NCI-H82 treated with DMSO at 0.1 percent for 48 hours (cell line): ENCODE measurements around the gene EGFLAM.
A peak's percentile ranks its signal among the peaks of the same experiment; 100 is the strongest.

ENCODE experiments used
- DNase-seq: peaks from one replicate; lab custom pipeline; 2025; ENCODE audit not compliant: unreplicated experiment; lab: John Stamatoyannopoulos, UW

The EGFLAM gene

DNA sequence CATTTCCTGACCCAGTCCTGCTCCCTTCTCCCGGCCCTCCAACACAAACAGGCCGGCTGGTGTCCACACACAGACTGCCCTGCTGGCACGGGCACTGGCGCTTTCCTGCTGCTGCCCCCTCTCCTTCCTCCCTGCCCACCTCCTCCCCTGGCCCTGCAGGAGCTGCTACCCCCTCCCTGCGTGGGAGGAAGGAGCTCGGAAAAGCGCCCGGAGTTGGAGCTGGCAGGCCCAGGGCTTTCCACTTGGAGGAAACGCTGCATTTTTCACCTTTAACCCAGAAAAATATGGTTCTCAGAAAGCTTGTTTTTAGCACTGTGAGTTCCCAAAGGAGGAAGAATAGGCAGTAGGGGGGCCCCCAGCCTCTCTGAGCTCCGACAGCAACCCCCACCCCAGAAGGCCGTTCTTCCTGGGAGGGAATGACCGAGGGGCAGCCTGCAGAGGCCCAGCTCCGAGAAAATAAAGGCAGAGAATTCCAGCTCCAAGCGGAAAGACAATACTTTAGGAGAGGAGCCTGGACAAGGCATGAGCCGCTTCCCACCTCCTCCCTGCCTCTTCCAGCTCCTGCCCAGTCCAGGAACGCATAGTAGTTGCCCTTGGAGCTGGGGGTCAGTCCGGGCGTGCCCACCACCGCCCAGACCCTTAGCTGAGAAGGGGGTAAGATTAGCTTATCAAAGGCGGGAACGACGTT lies 209.1 kb downstream of the EGFLAM start:
- DNase-seq = no peak

GRCh38 chr5:38468202-38468673 lies 209.9 kb downstream of the EGFLAM start:
- DNase-seq = no peak

DNA sequence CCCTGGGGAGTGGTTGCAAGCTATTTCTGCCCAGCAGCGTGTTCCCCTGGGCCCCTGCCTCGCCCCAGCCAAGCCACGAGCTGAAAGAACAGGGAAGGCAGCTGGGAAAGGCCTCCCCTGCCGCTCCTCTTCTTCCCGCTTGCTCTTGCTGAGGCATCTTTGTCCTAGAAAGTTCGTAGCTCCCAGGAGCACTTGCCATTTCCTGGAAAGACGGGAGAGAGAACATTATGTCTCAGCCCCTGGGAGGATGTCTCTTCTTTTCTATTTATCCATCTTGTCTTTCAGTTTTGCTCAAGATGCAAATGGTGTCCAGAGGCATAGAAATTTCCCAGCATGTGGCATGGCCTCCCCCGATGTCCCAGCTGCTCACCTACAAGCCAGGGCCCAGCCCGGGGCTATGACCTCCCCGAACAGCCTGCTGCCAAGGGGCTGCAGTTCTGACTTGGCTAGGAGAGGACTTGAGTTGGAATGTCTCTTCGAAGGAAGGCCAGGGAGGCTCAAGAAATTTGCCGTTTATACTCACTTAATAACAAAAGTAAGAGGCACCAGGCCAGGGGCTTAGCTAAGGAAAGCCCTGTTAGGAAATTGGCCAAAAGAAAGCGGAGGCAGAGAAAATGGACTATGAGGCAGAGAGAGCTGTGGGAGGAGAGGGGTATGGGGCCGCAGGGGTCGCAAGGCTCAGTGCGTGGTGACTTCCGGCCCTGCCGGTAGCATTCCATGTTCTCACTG lies 210.8 kb downstream of the EGFLAM start:
- no peak for DNase-seq

DNA sequence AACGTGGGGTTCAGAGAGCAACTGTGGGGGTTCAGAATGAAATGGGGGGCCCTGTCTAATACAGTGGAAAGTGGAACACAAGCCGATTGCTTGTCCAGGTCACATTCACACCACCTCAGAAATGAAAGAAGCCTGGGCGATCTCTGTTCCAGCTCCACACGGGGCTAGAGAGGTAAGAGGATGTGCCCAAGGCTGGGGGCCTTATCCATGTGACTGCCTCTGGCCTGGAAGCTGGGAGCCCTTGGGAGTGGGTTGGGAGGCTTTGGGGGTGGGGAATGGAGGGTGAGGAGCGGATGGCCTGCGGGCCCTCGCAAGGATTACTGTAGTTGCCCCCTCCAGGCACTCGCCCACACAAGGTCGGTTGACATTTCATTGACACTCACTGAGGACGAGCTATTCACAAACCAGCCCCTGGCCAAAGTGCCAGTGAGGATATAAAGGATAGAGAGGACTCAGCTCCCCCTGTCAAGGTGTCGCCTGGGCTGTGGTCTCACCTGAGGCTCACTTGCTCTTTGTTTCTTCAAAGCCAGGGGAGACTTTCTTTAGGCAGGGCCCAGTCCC lies 211.4 kb downstream of the EGFLAM start:
- DNase-seq = no peak

GRCh38 chr5:38471709-38472108 lies 213.3 kb downstream of the EGFLAM start:
- DNase-seq = no peak

- DNase-seq = no peak
Observed at GRCh38 chr5:38472541-38472940, 214.2 kb downstream of the EGFLAM start.

DNA sequence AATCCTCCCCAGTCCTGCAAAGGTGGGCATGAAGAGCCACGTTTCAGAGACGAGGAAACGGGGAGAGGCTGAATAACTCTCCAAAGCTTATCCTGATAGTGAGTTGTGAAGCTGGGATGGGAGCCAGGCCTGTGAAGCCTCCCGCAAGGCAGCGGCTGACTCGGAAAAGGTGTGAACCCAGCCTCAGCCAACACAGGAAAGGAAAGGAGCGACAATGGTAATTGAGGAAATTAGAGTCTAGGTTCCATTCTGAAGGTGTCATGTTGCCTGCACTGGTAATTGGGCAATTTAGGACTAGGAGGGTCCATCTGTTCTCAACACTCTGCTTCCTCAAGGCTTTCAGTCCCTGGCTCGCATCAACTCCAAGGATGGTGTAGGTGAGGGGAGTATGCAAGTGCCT lies 214.6 kb downstream of the EGFLAM start:
- DNase-seq = no peak

- no peak for DNase-seq
Observed at GRCh38 chr5:38478166-38478565, 219.8 kb downstream of the EGFLAM start.

- peak; percentile 10 for DNase-seq
Observed at GRCh38 chr5:38478878-38479277, 220.5 kb downstream of the EGFLAM start.

DNA sequence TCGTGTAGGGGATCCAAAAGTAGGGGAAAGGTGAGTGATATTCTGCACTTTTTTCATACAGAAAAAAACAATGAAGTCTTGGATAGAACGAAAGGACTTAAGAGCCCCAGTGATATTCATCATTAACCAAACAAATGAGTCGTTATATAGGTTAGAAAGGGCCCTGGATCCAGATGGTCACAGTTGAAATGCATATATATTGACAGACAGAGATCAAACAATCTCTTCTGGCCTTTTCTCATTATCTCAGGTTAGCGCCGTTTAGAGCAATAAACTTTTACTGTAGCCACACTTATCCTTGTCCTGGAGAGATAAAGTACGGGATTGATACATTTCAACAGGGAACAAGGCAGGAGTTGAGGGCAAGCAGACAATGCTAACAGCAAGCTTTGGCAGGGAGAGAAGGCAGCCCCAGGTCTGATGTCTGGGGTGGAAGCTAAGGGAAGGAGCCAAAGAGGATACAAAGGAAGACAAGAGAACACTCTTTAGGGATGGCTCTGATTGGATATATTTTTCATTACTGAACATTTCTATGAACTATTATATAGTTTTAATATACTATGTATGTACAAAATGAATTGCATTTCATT lies 221.1 kb downstream of the EGFLAM start:
- DNase-seq = no peak

DNA sequence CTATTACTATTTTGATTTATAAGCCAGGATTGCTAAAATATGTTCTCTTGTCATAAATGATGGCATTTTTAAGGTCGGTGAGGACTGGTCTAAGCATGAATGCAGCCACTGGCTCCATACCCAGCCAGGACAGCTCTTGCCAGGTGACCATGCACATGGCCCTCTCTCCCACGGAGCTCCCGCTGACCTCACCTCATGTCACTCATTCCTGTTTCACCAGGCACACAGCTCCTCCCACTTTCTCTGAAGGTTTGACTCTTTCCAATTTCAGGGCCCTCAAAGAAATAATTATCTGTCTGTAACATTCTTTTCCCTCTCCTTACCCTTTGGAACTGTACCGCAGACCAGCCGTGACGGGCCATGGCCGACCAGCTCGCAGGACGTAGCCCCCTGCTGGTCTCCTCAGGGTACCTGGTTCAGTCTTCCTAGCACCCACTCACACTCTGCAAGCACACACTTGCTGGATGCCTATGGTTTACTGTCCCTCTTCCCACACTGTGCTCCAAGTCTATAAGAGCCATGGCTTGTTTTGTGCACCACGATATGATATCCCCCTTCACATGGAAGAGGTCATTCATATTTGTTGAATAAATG lies 225.5 kb downstream of the EGFLAM start:
- DNase-seq = no peak

- DNase-seq = no peak
Observed at GRCh38 chr5:38494175-38494574, 235.8 kb downstream of the EGFLAM start.

GRCh38 chr5:38494763-38495162 lies 236.4 kb downstream of the EGFLAM start:
- DNase-seq = no peak

GRCh38 chr5:38497946-38498345 lies 239.6 kb downstream of the EGFLAM start:
- DNase-seq = no peak

- DNase-seq = no peak
Observed at GRCh38 chr5:38500573-38501260, 242.4 kb downstream of the EGFLAM start.

GRCh38 chr5:38506302-38506701 lies 247.9 kb downstream of the EGFLAM start:
- no peak for DNase-seq

DNA sequence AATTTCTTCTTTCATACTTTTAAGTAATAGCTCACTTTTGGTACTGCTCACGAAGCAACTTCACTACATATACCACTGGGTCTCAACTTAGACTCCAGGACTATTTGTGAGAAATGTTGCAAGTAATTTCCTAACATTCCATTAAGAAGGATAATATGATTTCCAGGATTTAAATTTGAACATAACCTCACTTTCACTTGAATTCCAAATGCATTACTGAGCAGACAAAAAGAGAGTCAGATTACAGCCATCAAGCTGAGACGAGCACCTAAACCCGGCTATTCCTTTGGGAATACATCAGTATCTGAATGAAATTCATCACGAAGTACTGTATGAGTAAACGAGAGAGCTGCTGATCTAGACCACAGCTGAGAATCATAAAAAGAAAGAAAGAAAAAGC lies 250.8 kb downstream of the EGFLAM start:
- DNase-seq = no peak
